Stimulated activated CD4-positive, alpha-beta T cell treated with anti-CD3 and anti-CD28 coated beads, TNF-alpha, amount 100 ng/mL, for 1 hour (primary cell): ENCODE results near the gene WFS1.

Experiments
- DNase-seq, 3 donors: peaks; one replicate each; pipeline ENCODE4 v3.0.0-alpha.2; 2020; ENCODE audit warnings: low read depth in 3 of 3, low spot score in 1 of 3

Gene WFS1

GRCh38 chr4:6352031-6352692 lies 82.5 kb downstream of the WFS1 start:
- no peak for DNase-seq
